Liver (tissue), 9 donors: ENCODE data around the gene MARVELD2. TPM values are rescaled to one million over a fixed set of nuclear protein-coding genes. Genes with fewer than 3 reads are reported as not detected.

ENCODE experiments used
- DNase-seq: peaks from one replicate; pipeline ENCODE4 v3.0.0-alpha.2; 2017; ENCODE audit warnings: low spot score
- H3K27ac ChIP-seq, 2 donors: one replicate each; pipeline ENCODE4 v1.7.0; 2013; ENCODE audit warnings: inconsistent platforms in 2 of 2, low read length in 2 of 2, control low read depth in 1 of 2, low read depth in 1 of 2, mild to moderate bottlenecking in 1 of 2
- H3K27me3 ChIP-seq, 4 donors: one replicate each; pipeline versions ENCODE4 v1.6.1 to v1.7.0; 2013; ENCODE audit warnings: low read length in 3 of 4, inconsistent platforms in 1 of 4, mild to moderate bottlenecking in 1 of 4, moderate library complexity in 1 of 4; ENCODE audit not compliant: control insufficient read depth in 4 of 4, insufficient read depth in 4 of 4
- H3K36me3 ChIP-seq, 4 donors: one replicate each; pipeline versions ENCODE4 v1.6.1 to v1.7.0; 2013; ENCODE audit warnings: low read length in 3 of 4, mild to moderate bottlenecking in 3 of 4, low read depth in 1 of 4, moderate library complexity in 1 of 4; ENCODE audit not compliant: control insufficient read depth in 4 of 4, insufficient read depth in 3 of 4
- H3K4me1 ChIP-seq, 4 donors: one replicate each; pipeline versions ENCODE4 v1.6.1 to v1.7.0; 2013; ENCODE audit warnings: low read length in 3 of 4, mild to moderate bottlenecking in 3 of 4, moderate library complexity in 1 of 4; ENCODE audit not compliant: control insufficient read depth in 4 of 4, insufficient read depth in 4 of 4
- H3K4me3 ChIP-seq, 3 donors: one replicate each; pipeline versions ENCODE4 v1.6.1 to v1.7.0; 2013; ENCODE audit warnings: low read length in 3 of 3, control low read depth in 1 of 3, low read depth in 1 of 3, mild to moderate bottlenecking in 1 of 3
- H3K9ac ChIP-seq, 2 donors: one replicate each; pipeline ENCODE4 v1.7.0; 2013; ENCODE audit warnings: low read length in 2 of 2, mild to moderate bottlenecking in 2 of 2, moderate library complexity in 2 of 2, control low read depth in 1 of 2, low read depth in 1 of 2
- H3K9me3 ChIP-seq, 4 donors: one replicate each; pipeline versions ENCODE4 v1.6.1 to v1.7.0; 2013; ENCODE audit warnings: low read length in 3 of 4; ENCODE audit not compliant: control insufficient read depth in 4 of 4
- EGR1 ChIP-seq, 2 donors: IDR thresholded peaks; 2 replicates each; pipeline ENCODE4 v1.6.1; 2016 to 2018; ENCODE audit warnings: antibody characterized with exemption in 2 of 2, low read depth in 2 of 2
- FOXA1 ChIP-seq: IDR thresholded peaks from 2 replicates; pipeline ENCODE4 v1.6.1; 2016; ENCODE audit warnings: antibody characterized with exemption
- FOXA2 ChIP-seq: IDR thresholded peaks from 2 replicates; pipeline ENCODE4 v1.6.1; 2016; ENCODE audit warnings: antibody characterized with exemption
- GABPA ChIP-seq, 2 donors: IDR thresholded peaks in 1 of 2; conservative IDR thresholded peaks in 1 of 2; 2 replicates each; pipeline ENCODE4 v1.6.1; 2016; ENCODE audit warnings: antibody characterized with exemption in 2 of 2, mild to moderate bottlenecking in 1 of 2, moderate library complexity in 1 of 2
- HNF4A ChIP-seq, 2 donors: conservative IDR thresholded peaks; 2 replicates each; pipeline ENCODE4 v1.6.1; 2016; ENCODE audit warnings: antibody characterized with exemption in 2 of 2, mild to moderate bottlenecking in 2 of 2
- JUND ChIP-seq, 2 donors: IDR thresholded peaks; 2 replicates each; pipeline ENCODE4 v1.6.1; 2016; ENCODE audit warnings: antibody characterized with exemption in 2 of 2
- NR2F2 ChIP-seq: IDR thresholded peaks from 2 replicates; pipeline ENCODE4 v1.6.1; 2016; ENCODE audit warnings: antibody characterized with exemption
- RAD21 ChIP-seq, 2 donors: IDR thresholded peaks; 2 replicates each; pipeline ENCODE4 v1.6.1; 2016; ENCODE audit warnings: antibody characterized with exemption in 2 of 2, mild to moderate bottlenecking in 2 of 2
- RXRA ChIP-seq, 2 donors: IDR thresholded peaks; 2 replicates each; pipeline ENCODE4 v1.6.1; 2017 to 2018; ENCODE audit warnings: antibody characterized with exemption in 2 of 2, mild to moderate bottlenecking in 1 of 2
- SP1 ChIP-seq: IDR thresholded peaks from 2 replicates; pipeline ENCODE4 v1.6.1; 2018; ENCODE audit warnings: antibody characterized with exemption, mild to moderate bottlenecking
- TAF1 ChIP-seq: conservative IDR thresholded peaks from 2 replicates; pipeline ENCODE4 v1.6.1; 2016; ENCODE audit warnings: antibody characterized with exemption, mild to moderate bottlenecking
- YY1 ChIP-seq: IDR thresholded peaks from 2 replicates; pipeline ENCODE4 v1.6.1; 2016; ENCODE audit warnings: antibody characterized with exemption, mild to moderate bottlenecking
- WGBS: extraction: QIAGEN DNeasy Blood & Tissue Kit; methylation state at CpG from one replicate; pipeline ENCODE4 v1.1.7; 2013; 5-methylcytosine and 5-hydroxymethylcytosine counted together
- polyA plus RNA-seq, 2 donors: library from polyadenylated mRNA; stranded (reverse) in 1 of 2; unstranded in 1 of 2; fragments of 200-250 nt in 1 of 2; fragments of >200 nt in 1 of 2; fragmentation: Nextera tagmentation in 1 of 2; extraction: Ambion mirVana in 1 of 2; gene quantifications; one replicate each; pipeline versions ENCODE4 v1.2.1 to v1.2.3, GENCODE V29; 2013 to 2015
- total RNA-seq, 2 donors: library from RNA; depleted of rRNA; stranded (reverse); fragments of >200 nt; gene quantifications; one replicate each; pipeline ENCODE4 v1.2.3, GENCODE V29; 2014
- TF ChIP-seq, protein P1 (sequence below): IDR thresholded peaks from 2 replicates; pipeline ENCODE4 v1.6.1; 2016; ENCODE audit warnings: antibody characterized with exemption, mild to moderate bottlenecking
- TF ChIP-seq, protein P2 (sequence below): IDR thresholded peaks from 2 replicates; pipeline ENCODE4 v1.6.1; 2016; ENCODE audit warnings: antibody characterized with exemption
- TF ChIP-seq, protein P3 (sequence below): IDR thresholded peaks from 2 replicates; pipeline ENCODE4 v1.6.1; 2016; ENCODE audit warnings: antibody characterized with exemption
- TF ChIP-seq, protein P4 (sequence below): IDR thresholded peaks from 2 replicates; pipeline ENCODE4 v1.6.1; 2016; ENCODE audit warnings: antibody characterized with exemption
- donor health status: healthy.
- donor health status: healthy.
- donor health status: healthy.
- donor health status: healthy.
- donor health status: healthy.

The MARVELD2 gene
- total and polyA plus RNA-seq, 4 donors = 9.4 to 20.2 (median 12.3) TPM

DNA sequence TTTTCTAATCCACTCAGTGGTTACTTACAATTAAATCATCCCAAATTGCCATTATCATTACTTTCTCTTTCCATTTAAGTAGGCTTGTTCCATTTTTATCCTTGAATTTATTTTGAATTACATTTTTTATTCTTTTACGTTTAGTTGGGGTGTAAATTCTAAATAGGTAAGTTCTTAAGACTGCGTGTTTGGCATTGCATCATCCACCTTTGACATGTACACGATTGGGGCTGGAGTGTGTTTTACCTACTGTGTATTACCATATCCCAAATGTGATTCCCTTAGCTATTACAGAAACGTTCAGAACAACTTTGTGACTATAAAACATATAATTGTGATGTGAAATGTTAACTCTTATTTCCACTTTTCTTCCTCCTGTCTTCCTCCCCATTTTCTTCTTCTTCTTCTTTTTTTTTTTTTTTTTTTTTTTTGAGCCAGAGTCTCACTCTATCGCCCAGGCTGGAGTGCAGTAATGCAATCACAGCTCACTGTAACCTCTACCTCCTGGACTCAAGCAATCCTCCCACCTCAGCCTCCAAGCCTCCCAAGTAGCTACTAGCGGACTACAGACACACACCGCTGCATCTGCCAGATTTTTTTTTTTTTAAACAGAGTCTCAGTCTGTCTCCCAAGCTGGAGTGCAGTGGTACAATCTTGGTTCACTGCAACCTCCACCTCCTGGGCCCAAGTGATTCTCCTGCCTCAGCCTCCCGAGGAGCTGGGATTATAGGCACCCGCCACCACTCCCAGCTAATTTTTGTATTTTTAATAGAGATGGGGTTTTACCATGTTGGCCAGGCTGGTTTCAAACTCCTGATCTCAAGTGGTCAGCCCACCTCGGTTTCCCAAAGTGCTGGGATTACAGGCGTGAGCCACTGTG, 16.7 kb downstream of the MARVELD2 start:
- H3K36me3 ChIP-seq = peaks cover 4 to 20% (median 7%) of the 10 kb centered on the region in 4 donors
- no peak overlapping the region for H3K4me3 ChIP-seq
- DNase-seq = no peak
- H3K9me3 ChIP-seq = no peaks in the 10 kb centered on the region
- H3K27ac ChIP-seq = no peak overlapping the region
- no peaks in the 10 kb centered on the region for H3K4me1 ChIP-seq
- H3K9ac ChIP-seq = no peak overlapping the region
- TF ChIP-seq, protein P1, sequence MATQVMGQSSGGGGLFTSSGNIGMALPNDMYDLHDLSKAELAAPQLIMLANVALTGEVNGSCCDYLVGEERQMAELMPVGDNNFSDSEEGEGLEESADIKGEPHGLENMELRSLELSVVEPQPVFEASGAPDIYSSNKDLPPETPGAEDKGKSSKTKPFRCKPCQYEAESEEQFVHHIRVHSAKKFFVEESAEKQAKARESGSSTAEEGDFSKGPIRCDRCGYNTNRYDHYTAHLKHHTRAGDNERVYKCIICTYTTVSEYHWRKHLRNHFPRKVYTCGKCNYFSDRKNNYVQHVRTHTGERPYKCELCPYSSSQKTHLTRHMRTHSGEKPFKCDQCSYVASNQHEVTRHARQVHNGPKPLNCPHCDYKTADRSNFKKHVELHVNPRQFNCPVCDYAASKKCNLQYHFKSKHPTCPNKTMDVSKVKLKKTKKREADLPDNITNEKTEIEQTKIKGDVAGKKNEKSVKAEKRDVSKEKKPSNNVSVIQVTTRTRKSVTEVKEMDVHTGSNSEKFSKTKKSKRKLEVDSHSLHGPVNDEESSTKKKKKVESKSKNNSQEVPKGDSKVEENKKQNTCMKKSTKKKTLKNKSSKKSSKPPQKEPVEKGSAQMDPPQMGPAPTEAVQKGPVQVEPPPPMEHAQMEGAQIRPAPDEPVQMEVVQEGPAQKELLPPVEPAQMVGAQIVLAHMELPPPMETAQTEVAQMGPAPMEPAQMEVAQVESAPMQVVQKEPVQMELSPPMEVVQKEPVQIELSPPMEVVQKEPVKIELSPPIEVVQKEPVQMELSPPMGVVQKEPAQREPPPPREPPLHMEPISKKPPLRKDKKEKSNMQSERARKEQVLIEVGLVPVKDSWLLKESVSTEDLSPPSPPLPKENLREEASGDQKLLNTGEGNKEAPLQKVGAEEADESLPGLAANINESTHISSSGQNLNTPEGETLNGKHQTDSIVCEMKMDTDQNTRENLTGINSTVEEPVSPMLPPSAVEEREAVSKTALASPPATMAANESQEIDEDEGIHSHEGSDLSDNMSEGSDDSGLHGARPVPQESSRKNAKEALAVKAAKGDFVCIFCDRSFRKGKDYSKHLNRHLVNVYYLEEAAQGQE = no peak
- TF ChIP-seq JUND (IDR thresholded peaks at IDR 0.05) (no peak), NR2F2 (no peak), RAD21 (IDR thresholded peaks at IDR 0.05) (no peak), EGR1 (IDR thresholded peaks at IDR 0.05; ENCODE audit: low read depth in 2 of 2) (no peak), FOXA2 (no peak), RXRA (IDR thresholded peaks at IDR 0.05) (no peak), YY1 (no peak), TAF1 (no peak)
- 89% methylated on average over 11 of the region's 11 CpGs for WGBS
- H3K27me3 ChIP-seq = no peaks in the 10 kb centered on the region

DNA sequence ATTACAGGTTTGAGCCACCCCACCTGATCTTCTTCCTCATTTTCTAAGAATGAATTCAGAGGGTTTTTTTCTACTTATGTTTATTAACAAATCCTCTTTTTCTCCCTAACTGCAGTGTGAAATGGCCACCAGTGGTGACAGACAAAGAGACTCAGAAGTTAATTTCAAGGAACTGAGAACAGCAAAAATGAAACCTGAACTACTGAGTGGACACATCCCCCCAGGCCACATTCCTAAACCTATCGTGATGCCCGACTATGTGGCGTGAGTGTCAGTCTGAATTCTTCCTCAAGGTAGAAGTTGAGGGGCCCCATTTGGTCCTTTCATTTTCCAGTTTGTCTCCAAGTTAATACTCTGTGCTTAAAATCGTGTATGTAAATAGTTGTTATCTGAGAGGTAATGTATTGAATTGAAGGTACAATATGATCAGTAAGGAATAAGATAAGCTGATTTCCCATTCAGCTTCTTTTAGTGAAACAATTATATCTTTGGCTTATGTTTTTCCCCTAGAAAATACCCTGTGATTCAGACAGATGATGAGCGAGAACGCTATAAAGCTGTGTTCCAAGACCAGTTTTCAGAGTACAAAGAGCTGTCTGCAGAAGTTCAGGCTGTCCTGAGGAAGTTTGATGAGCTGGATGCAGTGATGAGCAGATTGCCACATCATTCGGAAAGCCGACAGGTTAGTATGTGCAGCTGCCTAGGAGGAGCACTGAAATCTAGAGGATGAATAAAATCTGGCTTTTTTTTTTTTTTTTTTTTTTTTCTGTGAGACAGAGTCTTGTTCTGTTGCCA, 17.7 kb downstream of the MARVELD2 start:
- 89% methylated on average over 8 of the region's 8 CpGs for WGBS
- no peaks in the 10 kb centered on the region for H3K27me3 ChIP-seq
- no peak overlapping the region for H3K9ac ChIP-seq
- peaks cover 0 to under 1% (median 0%) of the 10 kb centered on the region in 4 donors for H3K4me1 ChIP-seq
- H3K36me3 ChIP-seq = peaks cover 4 to 20% (median 7%) of the 10 kb centered on the region in 4 donors
- no peak overlapping the region for H3K4me3 ChIP-seq
- H3K9me3 ChIP-seq = no peaks in the 10 kb centered on the region
- no peak overlapping the region for H3K27ac ChIP-seq
- TF ChIP-seq NR2F2 (no peak), JUND (IDR thresholded peaks at IDR 0.05) (no peak), EGR1 (IDR thresholded peaks at IDR 0.05; ENCODE audit: low read depth in 2 of 2) (no peak), HNF4A (conservative IDR thresholded peaks at IDR 0.05) (no peak), TAF1 (no peak), YY1 (no peak), FOXA2 (no peak), SP1 (no peak), GABPA (IDR thresholded peaks at IDR 0.05 in 1 of 2, conservative IDR thresholded peaks at IDR 0.05 in 1 of 2) (no peak), FOXA1 (no peak), RAD21 (IDR thresholded peaks at IDR 0.05) (no peak)
- TF ChIP-seq, protein P2, sequence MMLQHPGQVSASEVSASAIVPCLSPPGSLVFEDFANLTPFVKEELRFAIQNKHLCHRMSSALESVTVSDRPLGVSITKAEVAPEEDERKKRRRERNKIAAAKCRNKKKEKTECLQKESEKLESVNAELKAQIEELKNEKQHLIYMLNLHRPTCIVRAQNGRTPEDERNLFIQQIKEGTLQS = no peak
- TF ChIP-seq, protein P3, sequence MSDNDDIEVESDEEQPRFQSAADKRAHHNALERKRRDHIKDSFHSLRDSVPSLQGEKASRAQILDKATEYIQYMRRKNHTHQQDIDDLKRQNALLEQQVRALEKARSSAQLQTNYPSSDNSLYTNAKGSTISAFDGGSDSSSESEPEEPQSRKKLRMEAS = no peak
- TF ChIP-seq, protein P1 = no peak
- TF ChIP-seq, protein P4, sequence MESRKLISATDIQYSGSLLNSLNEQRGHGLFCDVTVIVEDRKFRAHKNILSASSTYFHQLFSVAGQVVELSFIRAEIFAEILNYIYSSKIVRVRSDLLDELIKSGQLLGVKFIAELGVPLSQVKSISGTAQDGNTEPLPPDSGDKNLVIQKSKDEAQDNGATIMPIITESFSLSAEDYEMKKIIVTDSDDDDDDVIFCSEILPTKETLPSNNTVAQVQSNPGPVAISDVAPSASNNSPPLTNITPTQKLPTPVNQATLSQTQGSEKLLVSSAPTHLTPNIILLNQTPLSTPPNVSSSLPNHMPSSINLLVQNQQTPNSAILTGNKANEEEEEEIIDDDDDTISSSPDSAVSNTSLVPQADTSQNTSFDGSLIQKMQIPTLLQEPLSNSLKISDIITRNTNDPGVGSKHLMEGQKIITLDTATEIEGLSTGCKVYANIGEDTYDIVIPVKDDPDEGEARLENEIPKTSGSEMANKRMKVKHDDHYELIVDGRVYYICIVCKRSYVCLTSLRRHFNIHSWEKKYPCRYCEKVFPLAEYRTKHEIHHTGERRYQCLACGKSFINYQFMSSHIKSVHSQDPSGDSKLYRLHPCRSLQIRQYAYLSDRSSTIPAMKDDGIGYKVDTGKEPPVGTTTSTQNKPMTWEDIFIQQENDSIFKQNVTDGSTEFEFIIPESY = no peak
- no peak for DNase-seq
